ENCODE measurements around the gene MIEF2.
"Not testable (repeated sequence)": the region's sequence is repeated elsewhere in the genome, so short reads cannot be mapped to it uniquely, and the experiment has no call there.

Gene MIEF2

DNA sequence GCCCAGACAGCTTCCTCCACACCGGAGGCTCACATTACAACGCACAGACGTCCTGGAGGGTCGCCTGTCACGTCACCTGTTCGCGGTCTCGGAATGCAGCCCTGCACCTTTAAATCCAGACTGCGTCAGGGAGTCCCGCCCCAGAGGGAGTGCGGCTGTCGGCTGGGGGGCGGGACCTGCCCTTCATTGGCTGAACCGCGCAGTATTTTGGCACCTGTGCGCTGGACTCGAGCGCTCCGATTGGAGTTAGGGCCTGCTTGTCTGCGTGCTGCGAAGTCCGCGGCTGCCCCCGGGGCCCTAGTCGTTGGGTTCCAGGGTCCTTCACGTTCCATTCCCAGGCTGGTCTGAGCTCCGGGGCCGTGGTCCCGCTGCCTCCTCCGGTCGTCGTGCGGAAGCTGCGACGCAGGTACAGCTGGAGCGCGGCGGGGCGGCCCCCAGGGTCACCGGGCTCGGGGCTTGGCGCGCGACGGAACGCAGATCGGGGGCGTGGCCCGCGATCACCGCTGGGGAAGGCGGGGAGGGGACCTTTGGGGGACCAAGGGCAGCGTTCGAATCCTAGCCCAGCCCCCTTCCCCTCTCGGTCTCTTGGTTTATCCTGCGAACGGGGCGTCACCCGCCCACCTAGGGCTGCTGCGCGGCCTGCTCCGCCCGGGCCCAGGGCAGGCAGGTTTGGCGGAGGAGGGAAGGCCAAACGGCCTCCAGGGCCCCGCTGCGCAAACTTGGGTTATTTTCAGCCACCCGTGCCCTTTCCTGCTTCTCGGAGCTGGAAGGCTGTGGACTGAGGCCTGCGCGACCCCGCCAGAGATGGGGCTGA lies at the start of gene MIEF2:
TSS of gene MIEF2 (plus strand) at position 331 of the 814 bp plus-strand sequence. CDS start 2,059 bp downstream, outside the sequence.
- Histone ChIP-seq H3K79me2 (ENCODE audit: insufficient read depth, low read length) (peaks cover 14% of the 10 kb centered on the region; the same call in 1 of the 2 replicates), H3K4me3 (ENCODE audit: insufficient read depth, low read length, poor library complexity, severe bottlenecking) (peak within 1 kb of the TSS; percentile 84), H3K9me2 (replicated peaks; ENCODE audit: insufficient read depth, low read length) (no peaks in the 10 kb centered on the region), H3K4me2 (ENCODE audit: low read depth, low read length, poor library complexity, severe bottlenecking) (peak within 1 kb of the TSS; percentile 88), H3K9me3 (ENCODE audit: insufficient read depth, low read length) (no peaks in the 10 kb centered on the region), H3K36me3 (ENCODE audit: low read length) (no peaks in the 10 kb centered on the region), H3K9ac (ENCODE audit: low read length) (peak within 1 kb of the TSS; percentile 79), H4K20me1 (ENCODE audit: low read depth, low read length) (no peaks in the 10 kb centered on the region), H3K27ac (ENCODE audit: low read depth, low read length) (peak within 1 kb of the TSS; percentile 73), H3K27me3 (ENCODE audit: low read length) (no peaks in the 10 kb centered on the region), H2AFZ (ENCODE audit: low read depth, low read length, severe bottlenecking) (peak within 1 kb of the TSS; percentile 72), H3F3A (ENCODE audit: insufficient read depth) (peaks cover 6% of the 10 kb centered on the region; the same call in 1 of the 2 replicates)
- no peak for TF ChIP-seq CTCF (IDR thresholded peaks at IDR 0.05; ENCODE audit: insufficient read depth, low read length, poor library complexity, severe bottlenecking)
- no peak for TF ChIP-seq EZH2phosphoT487 (conservative IDR thresholded peaks at IDR 0.05; ENCODE audit: low read length)

- Histone ChIP-seq H3K9me2 (replicated peaks; ENCODE audit: insufficient read depth, low read length) (no peaks in the 10 kb centered on the region), H3F3A (ENCODE audit: insufficient read depth) (0 out of 2 replicates have a peak, but pooled peaks cover 3% of the 10 kb centered on the region), H3K4me2 (ENCODE audit: low read depth, low read length, poor library complexity, severe bottlenecking) (no peak overlapping the region), H3K36me3 (ENCODE audit: low read length) (no peaks in the 10 kb centered on the region; the same call in 1 of the 2 replicates), H3K27me3 (ENCODE audit: low read length) (no peaks in the 10 kb centered on the region), H3K9ac (ENCODE audit: low read length) (no peak overlapping the region), H2AFZ (ENCODE audit: low read depth, low read length, severe bottlenecking) (no peak overlapping the region), H3K9me3 (ENCODE audit: insufficient read depth, low read length) (no peaks in the 10 kb centered on the region), H4K20me1 (ENCODE audit: low read depth, low read length) (no peaks in the 10 kb centered on the region), H3K27ac (ENCODE audit: low read depth, low read length) (no peak overlapping the region), H3K79me2 (ENCODE audit: insufficient read depth, low read length) (no peaks in the 10 kb centered on the region), H3K4me3 (ENCODE audit: insufficient read depth, low read length, poor library complexity, severe bottlenecking) (no peak overlapping the region)
- no peak for TF ChIP-seq EZH2phosphoT487 (conservative IDR thresholded peaks at IDR 0.05; ENCODE audit: low read length)
- no peak for TF ChIP-seq CTCF (IDR thresholded peaks at IDR 0.05; ENCODE audit: insufficient read depth, low read length, poor library complexity, severe bottlenecking)
Measured at GRCh38 chr17:18213666-18214270, 46.7 kb upstream of the MIEF2 start.

- not testable (repeated sequence) for H3K4me2 ChIP-seq (ENCODE audit: low read depth, low read length, poor library complexity, severe bottlenecking); H3K79me2 ChIP-seq (ENCODE audit: insufficient read depth, low read length); H3K4me3 ChIP-seq (ENCODE audit: insufficient read depth, low read length, poor library complexity, severe bottlenecking); H3K9ac ChIP-seq (ENCODE audit: low read length); H3F3A ChIP-seq (ENCODE audit: insufficient read depth); H3K9me3 ChIP-seq (ENCODE audit: insufficient read depth, low read length); H3K27me3 ChIP-seq (ENCODE audit: low read length); H2AFZ ChIP-seq (ENCODE audit: low read depth, low read length, severe bottlenecking); H3K27ac ChIP-seq (ENCODE audit: low read depth, low read length); H3K36me3 ChIP-seq (ENCODE audit: low read length); H3K9me2 ChIP-seq (replicated peaks; ENCODE audit: insufficient read depth, low read length); H4K20me1 ChIP-seq (ENCODE audit: low read depth, low read length)
Measured at GRCh38 chr17:18216906-18217305, 43.6 kb upstream of the MIEF2 start.
